Keratinocyte (primary cell): ENCODE data around the gene CXXC4. TPM values are rescaled to one million over a fixed set of nuclear protein-coding genes. Genes with fewer than 3 reads are reported as not detected.

ENCODE experiments used
- DNase-seq: peaks from one replicate; pipeline ENCODE4 v3.0.0-alpha.2; 2011; ENCODE audit warnings: low read depth, missing footprints, low spot score
- FAIRE-seq: peaks from 2 replicates; lab custom pipeline; 2011; peaks lifted over from hg19 to GRCh38; lab: Jason Lieb, UNC
- H2AFZ ChIP-seq: 2 replicates; pipeline ENCODE4 v1.6.0; 2012; ENCODE audit warnings: low read length, control low read depth, inconsistent platforms; ENCODE audit not compliant: control insufficient read depth
- H3K27ac ChIP-seq: 2 replicates; pipeline ENCODE4 v1.5.1; 2011; ENCODE audit warnings: low read length; ENCODE audit not compliant: control insufficient read depth, insufficient read depth
- H3K27me3 ChIP-seq: 3 replicates; pipeline ENCODE4 v1.6.0; 2011; ENCODE audit warnings: low read length; ENCODE audit not compliant: control insufficient read depth, insufficient read depth; ENCODE audit errors: extremely low read depth
- H3K36me3 ChIP-seq, 2 experiments: 2 replicates in 1 of 2; 3 replicates in 1 of 2; pipeline ENCODE4 v1.5.1; 2011; ENCODE audit warnings: low read length in 2 of 2, mild to moderate bottlenecking in 1 of 2; ENCODE audit not compliant: control insufficient read depth in 2 of 2, insufficient read depth in 2 of 2; ENCODE audit errors: extremely low read depth in 1 of 2
- H3K4me1 ChIP-seq: 3 replicates; pipeline ENCODE4 v1.5.1; 2011; ENCODE audit warnings: low read length; ENCODE audit not compliant: control insufficient read depth, insufficient read depth; ENCODE audit errors: extremely low read depth
- H3K4me2 ChIP-seq: 3 replicates; pipeline ENCODE4 v1.6.0; 2011; ENCODE audit warnings: low read depth, low read length; ENCODE audit not compliant: control insufficient read depth, insufficient read depth; ENCODE audit errors: extremely low read depth
- H3K4me3 ChIP-seq, 3 experiments: fragments of 200-600 bp in 1 of 3; sonication (generic) in 1 of 3; 2 replicates in 2 of 3; 3 replicates in 1 of 3; pipeline ENCODE4 v1.5.1; 2011 to 2016; ENCODE audit warnings: low read length in 3 of 3, mild to moderate bottlenecking in 3 of 3, control low read depth in 2 of 3, inconsistent platforms in 1 of 3, low read depth in 1 of 3, mixed read lengths in 1 of 3, mixed run types in 1 of 3, moderate library complexity in 1 of 3; ENCODE audit not compliant: control insufficient read depth in 2 of 3, insufficient read depth in 2 of 3; ENCODE audit errors: extremely low read depth in 1 of 3
- H3K79me2 ChIP-seq: 2 replicates; pipeline ENCODE4 v1.6.0; 2012; ENCODE audit warnings: low read length; ENCODE audit not compliant: control insufficient read depth, insufficient read depth
- H3K9ac ChIP-seq: 3 replicates; pipeline ENCODE4 v1.6.0; 2011; ENCODE audit warnings: low read length; ENCODE audit not compliant: control insufficient read depth, insufficient read depth; ENCODE audit errors: extremely low read depth
- H3K9me1 ChIP-seq: 3 replicates; pipeline ENCODE4 v1.6.0; 2011; ENCODE audit warnings: low read length; ENCODE audit not compliant: control insufficient read depth, insufficient read depth; ENCODE audit errors: extremely low read depth
- H3K9me3 ChIP-seq: 2 replicates; pipeline ENCODE4 v1.5.1; 2012; ENCODE audit warnings: low read depth, low read length; ENCODE audit not compliant: control insufficient read depth
- H4K20me1 ChIP-seq: 3 replicates; pipeline ENCODE4 v1.6.0; 2011; ENCODE audit warnings: low read length; ENCODE audit not compliant: control insufficient read depth, insufficient read depth; ENCODE audit errors: extremely low read depth
- CTCF ChIP-seq, 3 experiments: IDR thresholded peaks in 1 of 3; conservative IDR thresholded peaks in 1 of 3; optimal IDR thresholded peaks in 1 of 3; 2 replicates in 2 of 3; 3 replicates in 1 of 3; pipeline versions ENCODE3 to v1.5.1; 2011; ENCODE audit warnings: low read length in 3 of 3, mild to moderate bottlenecking in 3 of 3, moderate library complexity in 2 of 3, control low read depth in 1 of 3, inconsistent platforms in 1 of 3; ENCODE audit not compliant: insufficient read depth in 2 of 3; ENCODE audit errors: extremely low read depth in 1 of 3
- EZH2 ChIP-seq: IDR thresholded peaks from one replicate; pipeline ENCODE4 v1.6.1; 2012; ENCODE audit warnings: inconsistent platforms, mild to moderate bottlenecking, low read length, moderate library complexity
- dilution Hi-C: fragments of 300-500 bp; cut with MboI; formaldehyde crosslinking; loops from one replicate; pipeline ENCODE4 v1.7.0; 2020; ENCODE audit warnings: low sequenced_read_pairs; ENCODE audit not compliant: extremely low pct_ligation_motif_present
- polyA plus RNA-seq, 5 experiments: library from polyadenylated mRNA; depleted of rRNA in 3 of 5; stranded (reverse) in 3 of 5; stranded (forward) in 1 of 5; unstranded in 1 of 5; fragments of >200 nt; gene quantifications; 1 replicate in 1 of 5; 2 replicates in 3 of 5; 3 replicates in 1 of 5; pipeline versions ENCODE4 v1.2.1 to v1.2.3, GENCODE V29; 2011 to 2012; ENCODE audit warnings: missing spikeins in 2 of 5, low read depth in 1 of 5, low replicate concordance in 1 of 5

Gene CXXC4
- polyA plus RNA-seq, 1 donor (not counting 4 experiments of a cell fraction or from before 2014, with no cell fraction given) = 0.01 TPM

GRCh38 chr4:104530426-104530825 lies 35.7 kb upstream of the CXXC4 start:
- Histone ChIP-seq H3K9me3 (no peaks in the 10 kb centered on the region), H2AFZ (no peak overlapping the region), H3K9me1 (no peaks in the 10 kb centered on the region), H3K36me3 (no peaks in the 10 kb centered on the region), H3K9ac (no peak overlapping the region), H3K4me2 (no peak overlapping the region), H4K20me1 (no peaks in the 10 kb centered on the region), H3K4me1 (no peaks in the 10 kb centered on the region), H3K27ac (no peak overlapping the region), H3K27me3 (no peaks in the 10 kb centered on the region), H3K79me2 (no peaks in the 10 kb centered on the region), H3K4me3 (no peak overlapping the region)
- dilution Hi-C loops = no loop called here
- FAIRE-seq = no peak
- no peak for TF ChIP-seq EZH2
- no peak for TF ChIP-seq CTCF (optimal IDR thresholded peaks at IDR 0.05 in 1 of 3, IDR thresholded peaks at IDR 0.05 in 1 of 3, conservative IDR thresholded peaks at IDR 0.05 in 1 of 3; ENCODE audit: extremely low read depth in 1 of 3, insufficient read depth in 2 of 3, low read length in 3 of 3)
- no peak for DNase-seq

DNA sequence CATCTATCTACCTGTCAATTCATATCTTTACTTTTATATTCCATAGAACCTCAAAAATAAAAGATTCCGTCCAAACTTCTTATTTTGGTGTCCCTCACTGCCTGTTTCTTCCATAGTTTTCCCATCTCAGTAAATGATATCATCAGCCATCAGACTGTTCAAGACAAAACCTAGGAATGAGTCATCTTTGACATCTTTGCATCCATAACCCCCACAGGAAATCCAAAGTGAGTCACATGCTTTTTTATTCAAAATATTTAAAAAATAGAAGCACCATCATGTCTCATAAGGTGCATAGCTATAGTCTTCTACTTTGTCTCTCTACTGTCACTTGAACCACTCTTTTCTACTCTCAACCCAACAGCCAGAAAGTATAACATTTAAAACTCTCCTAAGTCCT lies 29.9 kb upstream of the CXXC4 start:
- Histone ChIP-seq H3K9me1 (no peaks in the 10 kb centered on the region), H3K9ac (no peak overlapping the region), H3K27me3 (no peaks in the 10 kb centered on the region), H3K4me2 (no peak overlapping the region), H2AFZ (no peak overlapping the region), H3K4me3 (no peak overlapping the region), H3K4me1 (no peaks in the 10 kb centered on the region), H3K36me3 (no peaks in the 10 kb centered on the region), H4K20me1 (no peaks in the 10 kb centered on the region), H3K79me2 (no peaks in the 10 kb centered on the region), H3K9me3 (no peaks in the 10 kb centered on the region), H3K27ac (no peak overlapping the region)
- dilution Hi-C loops = no loop called here
- DNase-seq = no peak
- no peak for FAIRE-seq
- TF ChIP-seq EZH2 = no peak
- TF ChIP-seq CTCF (optimal IDR thresholded peaks at IDR 0.05 in 1 of 3, IDR thresholded peaks at IDR 0.05 in 1 of 3, conservative IDR thresholded peaks at IDR 0.05 in 1 of 3; ENCODE audit: extremely low read depth in 1 of 3, insufficient read depth in 2 of 3, low read length in 3 of 3) = no peak
